Gastroesophageal sphincter (tissue), 4 donors: ENCODE measurements around the gene AZGP1. TPM values are rescaled to one million over a fixed set of nuclear protein-coding genes. Genes with fewer than 3 reads are reported as not detected.
"Not testable (repeated sequence)": the region's sequence is repeated elsewhere in the genome, so short reads cannot be mapped to it uniquely, and the experiment has no call there.

Source experiments
- ATAC-seq: fragments of 150-250 bp; one replicate; pipeline ENCODE4 v1.9.1; 2016; ENCODE audit warnings: mild to moderate bottlenecking, moderate library complexity
- H3K27ac ChIP-seq, 4 donors: fragments of 200-600 bp; sonication (generic) in 3 of 4; 1 replicate in 3 of 4; 2 replicates in 1 of 4; pipeline ENCODE4 v1.5.1; 2016 to 2019
- H3K27me3 ChIP-seq: fragments of 200-600 bp; sonication (generic); one replicate; pipeline ENCODE4 v1.5.1; 2019
- H3K36me3 ChIP-seq, 2 donors: fragments of 200-600 bp; sonication (generic); one replicate each; pipeline ENCODE4 v1.5.1; 2019; ENCODE audit warnings: control low read depth in 1 of 2
- H3K4me1 ChIP-seq, 3 donors: fragments of 200-600 bp; sonication (generic); 1 replicate in 2 of 3; 2 replicates in 1 of 3; pipeline ENCODE4 v1.5.1; 2016 to 2019; ENCODE audit warnings: control low read depth in 2 of 3
- H3K4me3 ChIP-seq, 2 donors: fragments of 200-600 bp; sonication (generic); one replicate each; pipeline ENCODE4 v1.5.1; 2019; ENCODE audit warnings: mild to moderate bottlenecking in 1 of 2, moderate library complexity in 1 of 2
- H3K9me3 ChIP-seq, 3 donors: fragments of 200-600 bp; sonication (generic); one replicate each; pipeline ENCODE4 v1.5.1; 2017 to 2019; ENCODE audit warnings: control low read depth in 2 of 3
- CTCF ChIP-seq, 4 experiments: fragments of 200-600 bp in 2 of 4; fragments of 450-650 bp in 2 of 4; sonication (generic) in 1 of 4; IDR thresholded peaks; one replicate each; pipeline ENCODE4 v1.5.1; 2017 to 2019; ENCODE audit warnings: antibody characterized with exemption in 4 of 4, mild to moderate bottlenecking in 2 of 4, moderate library complexity in 2 of 4
- EP300 ChIP-seq: sonication (generic); formaldehyde crosslinking; IDR thresholded peaks from one replicate; pipeline ENCODE4 v1.6.1; 2017; ENCODE audit warnings: antibody characterized with exemption, mild to moderate bottlenecking
- POLR2A ChIP-seq, 2 donors: fragments of 450-650 bp; IDR thresholded peaks; one replicate each; pipeline ENCODE4 v1.6.1; 2017; ENCODE audit warnings: antibody characterized with exemption in 2 of 2, mild to moderate bottlenecking in 2 of 2, moderate library complexity in 1 of 2
- POLR2AphosphoS5 ChIP-seq: sonication (generic); formaldehyde crosslinking; IDR thresholded peaks from one replicate; pipeline ENCODE4 v1.6.1; 2017; ENCODE audit warnings: antibody characterized with exemption
- WGBS, 2 donors: methylation state at CpG; one replicate each; pipeline ENCODE4 v1.1.5; 2018; ENCODE audit warnings: low coverage in 1 of 2; 5-methylcytosine and 5-hydroxymethylcytosine counted together
- total RNA-seq, 4 donors: library from RNA; depleted of rRNA; stranded (reverse); fragments of >200 nt; gene quantifications; one replicate each; pipeline ENCODE4 v1.1.0, GENCODE V29; 2016

Gene AZGP1
- total RNA-seq, 4 donors from 2014 or later: 1.5 to 128 (median 4.5) TPM

GRCh38 chr7:99996755-99997544 is 21.1 kb upstream of the AZGP1 start:
- Histone ChIP-seq H3K27ac (peak overlapping the region in 3 of 4 donors; percentile 65 to 78 (median 76)), H3K9me3 (no peaks in the 10 kb centered on the region), H3K4me1 (peaks cover 0 to 25% (median 0%) of the 10 kb centered on the region in 3 donors), H3K36me3 (no peaks in the 10 kb centered on the region), H3K27me3 (no peaks in the 10 kb centered on the region), H3K4me3 (peak overlapping the region; percentile 38 to 60)
- no peak for TF ChIP-seq CTCF (IDR thresholded peaks at IDR 0.05)
- no peak for TF ChIP-seq POLR2A (IDR thresholded peaks at IDR 0.05)
- no peak for TF ChIP-seq EP300
- TF ChIP-seq POLR2AphosphoS5: no peak
- no peak for ATAC-seq
- WGBS, 2 donors: 69 to 70% methylated on average over 14 to 15 of the region's 15 CpGs

GRCh38 chr7:99994819-99995218 is 19.0 kb upstream of the AZGP1 start:
- Histone ChIP-seq H3K27me3 (no peaks in the 10 kb centered on the region), H3K27ac (no peak overlapping the region), H3K4me1 (peaks cover 0 to 38% (median 3%) of the 10 kb centered on the region in 3 donors), H3K9me3 (no peaks in the 10 kb centered on the region), H3K36me3 (no peaks in the 10 kb centered on the region), H3K4me3 (no peak overlapping the region)
- no peak for TF ChIP-seq CTCF (IDR thresholded peaks at IDR 0.05)
- no peak for ATAC-seq
- WGBS, 2 donors: 74 to 79% methylated on average over 4 to 8 of the region's 8 CpGs

GRCh38 chr7:99992330-99993038 is 16.7 kb upstream of the AZGP1 start:
- ATAC-seq: no peak
- TF ChIP-seq CTCF (IDR thresholded peaks at IDR 0.05) (no peak), POLR2A (IDR thresholded peaks at IDR 0.05) (no peak), EP300 (no peak)
- no peak overlapping the region for H3K4me3 ChIP-seq
- H3K27me3 ChIP-seq: no peaks in the 10 kb centered on the region
- 52 to 68% methylated on average over 5 to 12 of the region's 21 CpGs for WGBS, 2 donors
- H3K27ac ChIP-seq: no peak overlapping the region
- peaks cover 0 to 31% (median 3%) of the 10 kb centered on the region in 3 donors for H3K4me1 ChIP-seq
- H3K36me3 ChIP-seq: no peaks in the 10 kb centered on the region
- H3K9me3 ChIP-seq: no peaks in the 10 kb centered on the region

DNA sequence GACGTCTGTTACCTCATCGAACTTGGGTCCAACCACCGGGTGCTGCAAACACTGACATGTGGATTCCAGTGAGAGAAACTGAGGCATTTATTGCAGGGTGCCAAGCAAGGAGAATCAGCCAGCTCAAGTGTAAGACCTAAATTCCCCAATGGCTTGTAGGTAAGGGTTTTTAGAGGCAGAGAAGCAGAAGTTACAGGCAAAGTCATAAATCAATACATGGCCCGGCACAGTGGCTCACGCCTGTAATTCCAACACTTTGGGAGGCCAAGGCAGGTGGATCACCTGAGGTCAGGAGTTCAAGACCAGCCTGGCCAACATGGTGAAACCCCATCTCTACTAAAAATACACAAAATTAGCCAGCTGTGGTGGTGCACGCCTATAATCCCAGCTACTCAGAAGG is 15.7 kb upstream of the AZGP1 start:
- H3K4me1 ChIP-seq: peaks cover 0 to 22% (median 3%) of the 10 kb centered on the region in 3 donors
- 64 to 71% methylated on average over 1 to 2 of the region's 6 CpGs for WGBS, 2 donors
- not testable (repeated sequence) for H3K9me3 ChIP-seq, H3K27ac ChIP-seq, H3K27me3 ChIP-seq, H3K4me3 ChIP-seq, ATAC-seq, H3K36me3 ChIP-seq

- 15 to 25% methylated on average over 5 to 11 of the region's 14 CpGs for WGBS, 2 donors
- Histone ChIP-seq H3K36me3 (no peaks in the 10 kb centered on the region), H3K9me3 (no peaks in the 10 kb centered on the region), H3K27ac (no peak overlapping the region), H3K27me3 (no peaks in the 10 kb centered on the region), H3K4me1 (peaks cover 0 to 21% (median 3%) of the 10 kb centered on the region in 3 donors), H3K4me3 (peak overlapping the region in 1 of 2 donors; percentile 22)
- TF ChIP-seq POLR2AphosphoS5: no peak
- no peak for TF ChIP-seq CTCF (IDR thresholded peaks at IDR 0.05)
- no peak for TF ChIP-seq EP300
- no peak for TF ChIP-seq POLR2A (IDR thresholded peaks at IDR 0.05)
- ATAC-seq: peak; percentile 10
These were observed 14.6 kb upstream of the AZGP1 start for GRCh38 chr7:99990460-99990852.
